ENCODE data around the gene METAP1. TPM values are rescaled to one million over a fixed set of nuclear protein-coding genes. Genes with fewer than 3 reads are reported as not detected.
A peak's percentile ranks its signal among the peaks of the same experiment; 100 is the strongest.
"Not testable (repeated sequence)": the region's sequence is repeated elsewhere in the genome, so short reads cannot be mapped to it uniquely, and the experiment has no call there.

The METAP1 gene
- total and polyA plus RNA-seq, 10 donors: 22.0 to 34.7 (median 29.8) TPM

DNA sequence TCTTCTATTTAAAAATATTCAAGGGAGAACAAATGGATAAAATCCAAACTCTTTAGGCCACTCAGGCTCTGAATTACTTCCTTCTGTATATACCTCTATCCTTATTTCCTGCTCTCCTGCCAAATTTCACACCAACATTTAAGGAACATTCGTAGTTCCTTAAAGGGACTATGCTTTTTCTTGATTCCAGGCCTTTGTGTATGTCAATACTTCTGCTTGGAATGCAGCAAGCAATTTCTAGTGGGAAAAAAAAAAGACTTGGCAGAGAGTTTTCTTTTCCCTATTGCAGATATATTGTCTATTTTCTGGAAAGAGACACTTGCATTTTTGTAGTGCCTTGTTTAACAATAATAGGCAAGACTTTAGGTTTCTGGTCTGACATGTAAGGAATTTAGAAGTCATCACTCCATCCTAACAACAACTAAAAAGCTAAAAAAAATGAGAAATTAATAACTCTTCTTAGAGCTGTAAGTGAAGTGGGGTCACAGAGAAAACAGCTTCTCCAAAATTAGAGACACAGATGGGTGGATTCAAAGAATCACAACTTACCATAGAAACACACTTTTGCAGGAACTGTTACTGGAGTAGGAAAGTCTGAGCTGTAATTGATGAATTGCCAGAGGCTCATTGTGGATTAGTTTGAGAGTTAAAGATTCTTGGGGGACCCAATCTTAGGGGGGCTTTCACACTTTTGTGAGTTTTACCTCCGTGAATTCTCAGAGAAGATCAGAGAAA is 95.1 kb downstream of the METAP1 start:
- peak overlapping the region in 3 of 8 donors; percentile 89 to 94 (median 93) for H3K27ac ChIP-seq
- H3K4me1 ChIP-seq: peaks cover 9 to 62% (median 34%) of the 10 kb centered on the region in 6 donors
- H3K36me3 ChIP-seq: peaks cover 0 to 2% (median 0%) of the 10 kb centered on the region in 6 donors
- no peaks in the 10 kb centered on the region for H3K27me3 ChIP-seq (replicated peaks in 1 of 7)
- no peak for TF ChIP-seq POLR2AphosphoS5 (IDR thresholded peaks at IDR 0.05)
- TF ChIP-seq, protein P1, sequence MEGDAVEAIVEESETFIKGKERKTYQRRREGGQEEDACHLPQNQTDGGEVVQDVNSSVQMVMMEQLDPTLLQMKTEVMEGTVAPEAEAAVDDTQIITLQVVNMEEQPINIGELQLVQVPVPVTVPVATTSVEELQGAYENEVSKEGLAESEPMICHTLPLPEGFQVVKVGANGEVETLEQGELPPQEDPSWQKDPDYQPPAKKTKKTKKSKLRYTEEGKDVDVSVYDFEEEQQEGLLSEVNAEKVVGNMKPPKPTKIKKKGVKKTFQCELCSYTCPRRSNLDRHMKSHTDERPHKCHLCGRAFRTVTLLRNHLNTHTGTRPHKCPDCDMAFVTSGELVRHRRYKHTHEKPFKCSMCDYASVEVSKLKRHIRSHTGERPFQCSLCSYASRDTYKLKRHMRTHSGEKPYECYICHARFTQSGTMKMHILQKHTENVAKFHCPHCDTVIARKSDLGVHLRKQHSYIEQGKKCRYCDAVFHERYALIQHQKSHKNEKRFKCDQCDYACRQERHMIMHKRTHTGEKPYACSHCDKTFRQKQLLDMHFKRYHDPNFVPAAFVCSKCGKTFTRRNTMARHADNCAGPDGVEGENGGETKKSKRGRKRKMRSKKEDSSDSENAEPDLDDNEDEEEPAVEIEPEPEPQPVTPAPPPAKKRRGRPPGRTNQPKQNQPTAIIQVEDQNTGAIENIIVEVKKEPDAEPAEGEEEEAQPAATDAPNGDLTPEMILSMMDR (IDR thresholded peaks at IDR 0.05 in 8 of 11, conservative IDR thresholded peaks at IDR 0.05 in 3 of 11): no peak
- TF ChIP-seq POLR2A (IDR thresholded peaks at IDR 0.05): no peak
- peak overlapping the region in 2 of 8 donors; percentile 68 to 88 for H3K4me3 ChIP-seq
- H3K9me3 ChIP-seq: no peaks in the 10 kb centered on the region
- intact Hi-C loops (cut with DNase I; ENCODE audit: low total_unique reads): no loop called here
- no peak for DNase-seq
- 62 to 78% (median 71%) methylated on average over 2 of the region's 2 CpGs for WGBS, 5 donors

DNA sequence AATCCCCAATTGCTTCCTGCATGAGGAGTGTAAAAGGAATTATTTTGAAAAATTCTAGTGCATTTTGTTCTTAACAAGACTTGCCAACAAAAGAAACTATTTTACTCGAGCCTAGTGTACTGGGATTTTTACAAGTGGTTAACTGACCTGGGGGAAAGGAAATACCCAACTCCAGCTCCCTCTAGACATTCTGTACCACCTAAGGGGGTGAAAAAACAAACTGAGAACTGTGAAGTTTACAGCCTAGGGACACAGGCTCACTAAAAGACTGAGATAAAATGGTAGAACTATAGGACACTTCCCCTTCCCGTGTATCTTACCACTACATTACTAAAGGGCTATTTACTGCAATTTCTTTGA is 95.7 kb downstream of the METAP1 start:
- peak overlapping the region in 2 of 8 donors; percentile 93 to 94 for H3K27ac ChIP-seq
- intact Hi-C loops (cut with DNase I; ENCODE audit: low total_unique reads): no loop called here
- no peaks in the 10 kb centered on the region for H3K9me3 ChIP-seq
- 41 to 71% (median 56%) methylated on average over 2 of the region's 2 CpGs for WGBS, 5 donors
- TF ChIP-seq POLR2AphosphoS5 (IDR thresholded peaks at IDR 0.05) (no peak), POLR2A (IDR thresholded peaks at IDR 0.05) (no peak)
- TF ChIP-seq, protein P1 (IDR thresholded peaks at IDR 0.05 in 8 of 11, conservative IDR thresholded peaks at IDR 0.05 in 3 of 11): no peak
- H3K4me3 ChIP-seq: peak overlapping the region in 1 of 8 donors; percentile 88
- no peaks in the 10 kb centered on the region for H3K27me3 ChIP-seq (replicated peaks in 1 of 7)
- no peak for DNase-seq
- peaks cover 6 to 57% (median 33%) of the 10 kb centered on the region in 6 donors for H3K4me1 ChIP-seq
- H3K36me3 ChIP-seq: no peaks in the 10 kb centered on the region

DNA sequence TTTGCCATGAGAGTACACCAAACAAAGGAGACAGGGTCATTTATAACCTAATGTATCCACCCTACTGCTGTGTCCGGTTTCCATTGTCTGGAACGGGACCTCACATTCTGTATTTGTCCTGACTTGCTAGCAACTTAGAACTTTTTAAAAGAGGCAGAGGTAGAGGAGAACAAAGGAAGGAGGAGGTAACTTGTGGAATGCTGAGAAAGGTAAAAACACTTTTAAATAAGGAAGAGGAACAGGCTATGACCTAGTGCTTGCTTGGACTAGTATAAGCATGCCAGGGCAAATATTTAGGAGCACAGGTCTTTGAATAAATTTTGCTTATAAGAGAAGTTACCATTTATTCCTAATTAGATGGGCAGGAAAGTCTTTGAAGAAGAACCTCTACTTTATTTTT is 96.3 kb downstream of the METAP1 start:
- WGBS, 5 donors: 87 to 99% (median 92%) methylated on average over 2 of the region's 2 CpGs
- DNase-seq; intact Hi-C loops (cut with DNase I; ENCODE audit: low total_unique reads); H3K9me3 ChIP-seq; H3K27ac ChIP-seq; H3K27me3 ChIP-seq (replicated peaks in 1 of 7); H3K36me3 ChIP-seq; H3K4me3 ChIP-seq: not testable (repeated sequence)
- H3K4me1 ChIP-seq: peaks cover 6 to 50% (median 29%) of the 10 kb centered on the region in 6 donors

DNA sequence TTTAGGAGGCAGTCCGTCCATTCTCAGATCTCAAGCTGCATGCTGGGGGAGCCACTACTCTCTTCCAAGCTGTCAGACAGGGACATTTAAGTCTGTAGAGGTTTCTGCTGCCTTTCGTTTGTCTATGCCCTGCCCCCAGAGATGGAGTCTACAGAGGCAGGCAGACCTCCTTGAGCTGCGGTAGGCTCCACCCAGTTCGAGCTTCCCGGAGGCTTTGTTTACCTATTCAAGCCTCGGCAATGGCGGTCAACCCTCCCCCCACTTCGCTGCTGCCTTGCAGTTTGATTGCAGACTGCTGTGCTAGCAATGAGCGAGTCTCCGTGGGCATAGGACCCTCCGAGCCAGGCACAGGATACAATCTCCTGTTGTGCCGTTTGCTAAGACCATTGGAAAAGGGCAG is 103.8 kb downstream of the METAP1 start:
- TF ChIP-seq POLR2A (IDR thresholded peaks at IDR 0.05) (no peak), POLR2AphosphoS5 (IDR thresholded peaks at IDR 0.05) (no peak)
- TF ChIP-seq, protein P1 (IDR thresholded peaks at IDR 0.05 in 8 of 11, conservative IDR thresholded peaks at IDR 0.05 in 3 of 11): no peak
- intact Hi-C loops (cut with DNase I; ENCODE audit: low total_unique reads): no loop called here
- H3K9me3 ChIP-seq: no peaks in the 10 kb centered on the region
- no peak overlapping the region for H3K4me3 ChIP-seq
- DNase-seq: no peak
- H3K27me3 ChIP-seq (replicated peaks in 1 of 7): no peaks in the 10 kb centered on the region
- 86 to 94% (median 92%) methylated on average over 9 to 12 of the region's 12 CpGs for WGBS, 5 donors
- peaks cover 0 to 8% (median 2%) of the 10 kb centered on the region in 6 donors for H3K4me1 ChIP-seq
- no peaks in the 10 kb centered on the region for H3K36me3 ChIP-seq
- H3K27ac ChIP-seq: no peak overlapping the region

DNA sequence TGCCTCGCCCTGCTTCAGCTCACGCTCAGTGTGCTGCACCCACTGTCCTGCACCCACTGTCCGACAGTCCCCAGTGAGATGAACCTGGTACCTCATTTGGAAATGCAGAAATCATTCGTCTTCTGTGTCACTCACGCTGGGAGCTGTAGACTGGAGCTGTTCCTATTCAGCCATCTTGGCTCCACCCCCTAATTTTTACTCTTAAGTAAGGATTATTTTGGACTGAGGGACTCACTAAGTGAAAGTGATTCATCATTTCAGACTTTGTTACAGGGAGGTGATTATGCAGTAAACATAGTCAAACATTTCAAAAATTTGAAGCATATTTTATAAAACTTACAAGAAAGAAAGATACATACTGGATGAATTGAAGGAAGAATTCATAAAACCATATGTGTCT is 104.3 kb downstream of the METAP1 start:
- H3K36me3 ChIP-seq; DNase-seq; H3K9me3 ChIP-seq; H3K4me3 ChIP-seq; H3K4me1 ChIP-seq; H3K27me3 ChIP-seq (replicated peaks in 1 of 7); H3K27ac ChIP-seq; intact Hi-C loops (cut with DNase I; ENCODE audit: low total_unique reads): not testable (repeated sequence)
- 73 to 94% (median 78%) methylated on average over 5 of the region's 5 CpGs for WGBS, 5 donors

Measured in spleen (tissue), 11 donors.